A549 treated with DMSO at 1 μM for 4 hours (cell line): ENCODE data around the gene NUP88. TPM values are rescaled to one million over a fixed set of nuclear protein-coding genes. Genes with fewer than 3 reads are reported as not detected.

Experiments used
- total RNA-seq: library from RNA; stranded (reverse); fragments of 200-300 nt; extraction: Qiagen RNA extraction; gene quantifications from 5 replicates; pipeline ENCODE4 v1.2.3, GENCODE V29; 2022; ENCODE audit warnings: low read depth

Gene NUP88
- total RNA-seq = 81.6 to 108 TPM (median 95.9 TPM) in 5 replicates

GRCh38 chr17:5419356-5419958 is at the start of gene NUP88:
Gene NUP88, minus strand, starts transcription at chr17:5419662. Its CDS starts 12 bp downstream, at chr17:5419650.

GRCh38 chr17:5438716-5439445 is 19.4 kb upstream of the NUP88 start, which contains the start of gene C1QBP:
Gene C1QBP, minus strand, starts transcription at chr17:5439155. Its CDS starts 82 bp downstream, at chr17:5439073.

GRCh38 chr17:5419959-5420653 is 644 bp upstream of the NUP88 start, which contains the start of gene RPAIN:
Gene RPAIN, plus strand, starts transcription at chr17:5420182. Its CDS starts 29 bp downstream, at chr17:5420211.

Other genes starting within 250 kb of the NUP88 start
- gene ZNF594, start 227.8 kb downstream of the NUP88 start, total RNA-seq = 1.3 to 1.8 TPM (median 1.7 TPM) in 5 replicates
- not detected in 5 replicates for gene SCIMP, start 184.8 kb downstream of the NUP88 start, total RNA-seq
- 36.0 to 51.5 TPM (median 44.6 TPM) in 5 replicates for gene RABEP1, start 137.4 kb downstream of the NUP88 start, total RNA-seq
- 31.5 to 41.9 TPM (median 35.4 TPM) in 5 replicates for gene RPAIN, start 520 bp upstream of the NUP88 start, total RNA-seq
- 548 to 597 TPM (median 578 TPM) in 5 replicates for gene C1QBP, start 19.5 kb upstream of the NUP88 start, total RNA-seq
- 28.9 to 34.3 TPM (median 32.4 TPM) in 5 replicates for gene DHX33, start 49.3 kb upstream of the NUP88 start, total RNA-seq
- 80.8 to 119 TPM (median 114 TPM) in 5 replicates for gene DERL2, start 66.5 kb upstream of the NUP88 start, total RNA-seq
- gene MIS12, start 66.9 kb upstream of the NUP88 start, total RNA-seq = 17.7 to 20.1 TPM (median 18.4 TPM) in 5 replicates
- 2.8 to 4.4 TPM (median 3.4 TPM) in 5 replicates for gene NLRP1, start 164.8 kb upstream of the NUP88 start, total RNA-seq